Thoracic aorta (tissue), 2 donors: ENCODE data around the gene TMEM161A. TPM values are rescaled to one million over a fixed set of nuclear protein-coding genes. Genes with fewer than 3 reads are reported as not detected.
"Not testable (repeated sequence)": the region's sequence is repeated elsewhere in the genome, so short reads cannot be mapped to it uniquely, and the experiment has no call there.

Experiments
- ATAC-seq: fragments of 150-250 bp; one replicate; pipeline ENCODE4 v1.8.0; 2017; ENCODE audit warnings: low read depth; ENCODE audit not compliant: insufficient number of reproducible peaks, low FRiP score
- DNase-seq: peaks from one replicate; pipeline ENCODE4 v3.0.0-alpha.2; 2020; ENCODE audit warnings: low spot score
- H3K27ac ChIP-seq, 2 donors: fragments of 200-600 bp; sonication (generic); 1 replicate in 1 of 2; 2 replicates in 1 of 2; pipeline ENCODE4 v1.5.1; 2016; ENCODE audit warnings: mild to moderate bottlenecking in 2 of 2, moderate library complexity in 2 of 2
- H3K27me3 ChIP-seq: fragments of 200-600 bp; sonication (generic); replicated peaks from 2 replicates; pipeline ENCODE4 v1.6.0; 2016; ENCODE audit warnings: mild to moderate bottlenecking; ENCODE audit not compliant: insufficient read depth
- H3K36me3 ChIP-seq: fragments of 200-600 bp; sonication (generic); one replicate; pipeline ENCODE4 v1.5.1; 2016
- H3K4me1 ChIP-seq, 2 donors: fragments of 200-600 bp; sonication (generic); 1 replicate in 1 of 2; 2 replicates in 1 of 2; pipeline versions ENCODE4 v1.5.1 to v1.6.0; 2016; ENCODE audit warnings: low read depth in 2 of 2, mild to moderate bottlenecking in 1 of 2; ENCODE audit not compliant: control insufficient read depth in 1 of 2
- H3K4me3 ChIP-seq: fragments of 200-600 bp; sonication (generic); 2 replicates; pipeline ENCODE4 v1.5.1; 2016; ENCODE audit warnings: mild to moderate bottlenecking
- H3K9me3 ChIP-seq: fragments of 200-600 bp; sonication (generic); 2 replicates; pipeline ENCODE4 v1.5.1; 2016
- total RNA-seq, 2 donors: library from RNA; depleted of rRNA; stranded (reverse); fragments of >200 nt; gene quantifications; one replicate each; pipeline versions ENCODE4 v1.1.0 to v1.2.3, GENCODE V29; 2016
- TF ChIP-seq, protein P1 (sequence below): fragments of 200-600 bp; sonication (generic); IDR thresholded peaks from one replicate; pipeline ENCODE4 v1.5.1; 2019; ENCODE audit warnings: antibody characterized with exemption

The TMEM161A gene
- total RNA-seq, 2 donors from 2014 or later: 13.8 to 14.4 TPM

DNA sequence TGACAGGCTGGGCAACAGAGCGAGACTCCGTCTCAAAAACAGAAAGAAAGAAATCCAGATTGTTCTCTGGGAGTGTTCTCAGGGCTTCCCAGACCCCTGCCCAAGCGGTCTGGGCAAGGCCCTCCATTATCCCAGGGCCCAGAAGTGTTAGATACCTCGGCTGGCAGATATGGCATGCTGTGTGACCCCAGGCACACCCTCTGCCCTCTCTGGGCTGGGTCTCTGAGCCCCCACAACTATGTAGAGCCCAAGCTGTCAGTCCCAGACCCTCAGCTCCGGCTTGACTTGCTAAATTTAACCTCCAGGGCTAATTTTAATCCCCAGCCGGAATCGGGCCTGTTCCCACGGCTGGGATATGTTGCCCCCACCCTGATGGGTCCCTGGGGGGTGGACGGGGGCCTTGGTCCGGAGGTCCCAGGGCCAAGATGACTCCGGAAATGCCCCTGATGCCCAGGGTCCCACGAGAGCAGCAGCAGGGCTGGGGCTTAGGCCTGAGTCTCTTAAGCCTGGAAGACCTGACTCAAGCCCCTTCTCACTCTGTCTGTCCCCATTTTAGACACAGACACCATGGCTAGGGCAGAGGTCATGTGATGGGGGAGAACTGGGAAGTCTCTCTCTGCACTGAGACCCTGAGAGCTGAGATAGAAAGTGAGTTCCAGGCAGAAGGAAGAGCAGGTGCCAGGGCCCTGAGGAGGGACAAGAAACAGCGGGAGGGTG lies 14.5 kb upstream of the TMEM161A start:
- no peaks in the 10 kb centered on the region for H3K9me3 ChIP-seq
- H3K27me3 ChIP-seq: no peaks in the 10 kb centered on the region
- DNase-seq (no peak), ATAC-seq (no peak)
- no peak overlapping the region for H3K4me3 ChIP-seq
- no peak overlapping the region for H3K27ac ChIP-seq
- H3K36me3 ChIP-seq: peaks cover 4% of the 10 kb centered on the region
- TF ChIP-seq, protein P1, sequence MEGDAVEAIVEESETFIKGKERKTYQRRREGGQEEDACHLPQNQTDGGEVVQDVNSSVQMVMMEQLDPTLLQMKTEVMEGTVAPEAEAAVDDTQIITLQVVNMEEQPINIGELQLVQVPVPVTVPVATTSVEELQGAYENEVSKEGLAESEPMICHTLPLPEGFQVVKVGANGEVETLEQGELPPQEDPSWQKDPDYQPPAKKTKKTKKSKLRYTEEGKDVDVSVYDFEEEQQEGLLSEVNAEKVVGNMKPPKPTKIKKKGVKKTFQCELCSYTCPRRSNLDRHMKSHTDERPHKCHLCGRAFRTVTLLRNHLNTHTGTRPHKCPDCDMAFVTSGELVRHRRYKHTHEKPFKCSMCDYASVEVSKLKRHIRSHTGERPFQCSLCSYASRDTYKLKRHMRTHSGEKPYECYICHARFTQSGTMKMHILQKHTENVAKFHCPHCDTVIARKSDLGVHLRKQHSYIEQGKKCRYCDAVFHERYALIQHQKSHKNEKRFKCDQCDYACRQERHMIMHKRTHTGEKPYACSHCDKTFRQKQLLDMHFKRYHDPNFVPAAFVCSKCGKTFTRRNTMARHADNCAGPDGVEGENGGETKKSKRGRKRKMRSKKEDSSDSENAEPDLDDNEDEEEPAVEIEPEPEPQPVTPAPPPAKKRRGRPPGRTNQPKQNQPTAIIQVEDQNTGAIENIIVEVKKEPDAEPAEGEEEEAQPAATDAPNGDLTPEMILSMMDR: no peak
- no peaks in the 10 kb centered on the region for H3K4me1 ChIP-seq

DNA sequence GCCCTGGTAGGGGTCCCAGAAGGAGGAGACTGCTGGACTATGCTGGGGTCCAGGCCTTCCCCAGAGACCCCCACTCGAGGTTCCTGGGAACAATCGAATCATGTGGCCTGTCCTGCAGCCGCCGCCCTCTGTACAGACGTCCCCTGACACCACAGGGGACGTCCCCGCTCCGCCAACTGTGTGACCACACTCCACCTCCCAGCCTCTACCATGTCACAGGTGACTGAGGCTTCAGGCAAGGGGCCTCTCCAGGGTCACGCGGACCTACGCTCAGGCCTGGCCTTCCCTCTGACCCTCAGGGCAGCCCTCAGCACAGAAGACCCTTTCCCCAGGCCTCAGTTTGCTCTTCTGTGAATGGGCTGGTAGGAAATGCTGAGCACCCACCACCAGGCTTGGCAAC lies 13.1 kb upstream of the TMEM161A start:
- Histone ChIP-seq H3K4me1 (peaks cover 0 to under 1% of the 10 kb centered on the region in 2 donors), H3K36me3 (peaks cover 5% of the 10 kb centered on the region), H3K27ac (no peak overlapping the region), H3K27me3 (no peaks in the 10 kb centered on the region), H3K9me3 (no peaks in the 10 kb centered on the region), H3K4me3 (no peak overlapping the region)
- ATAC-seq (no peak), DNase-seq (no peak)
- TF ChIP-seq, protein P1: no peak

DNA sequence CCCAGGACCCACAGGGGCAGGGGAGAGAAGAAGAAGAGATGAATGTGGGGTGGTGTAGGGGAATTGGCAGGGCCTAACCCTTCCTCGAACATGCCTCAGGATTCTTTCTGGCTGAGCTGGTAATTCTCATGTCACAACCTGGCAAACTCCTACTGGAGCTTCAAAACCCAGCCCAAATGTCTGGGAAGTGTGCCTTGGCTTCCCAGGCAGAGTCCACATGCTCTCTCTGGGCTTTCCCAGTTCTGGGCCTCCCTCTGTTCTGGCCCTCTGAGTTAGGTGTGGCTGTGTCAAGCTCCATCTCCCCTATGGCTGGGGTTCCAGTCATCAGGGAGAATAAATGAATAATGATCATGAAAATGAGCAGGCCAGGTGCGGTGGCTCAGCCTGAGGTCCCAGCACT lies 11.2 kb upstream of the TMEM161A start:
- TF ChIP-seq, protein P1: no peak
- no peak overlapping the region for H3K27ac ChIP-seq
- no peak for ATAC-seq

DNA sequence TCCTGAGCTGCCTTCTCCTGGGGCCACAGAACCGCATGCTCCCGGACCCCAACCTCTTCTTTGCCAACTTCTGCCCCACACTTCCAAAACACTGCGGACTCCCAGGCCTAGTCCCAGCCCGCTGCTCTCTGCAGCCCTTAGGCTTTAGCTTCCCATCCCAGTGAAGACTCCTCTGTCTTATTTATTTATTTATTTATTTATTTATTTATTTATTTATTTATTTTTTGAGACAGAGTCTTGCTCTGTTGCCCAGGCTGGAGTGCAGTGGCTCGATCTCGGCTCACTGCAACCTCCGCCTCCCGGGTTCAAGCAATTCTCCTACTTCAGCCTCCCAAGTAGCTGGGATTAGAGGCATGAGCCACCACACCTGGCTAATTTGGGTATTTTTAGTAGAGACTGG lies 10.2 kb upstream of the TMEM161A start:
- not testable (repeated sequence) for H3K27ac ChIP-seq, H3K9me3 ChIP-seq, H3K36me3 ChIP-seq, H3K27me3 ChIP-seq, H3K4me3 ChIP-seq, ATAC-seq, DNase-seq
- H3K4me1 ChIP-seq: peaks cover 0 to 11% of the 10 kb centered on the region in 2 donors

More for the DNA sequence above, 11.2 kb upstream of the TMEM161A start:
- DNase-seq: no peak
- no peaks in the 10 kb centered on the region for H3K27me3 ChIP-seq
- H3K9me3 ChIP-seq: no peaks in the 10 kb centered on the region
- peaks cover 5% of the 10 kb centered on the region for H3K36me3 ChIP-seq
- H3K4me1 ChIP-seq: peaks cover 0 to 11% of the 10 kb centered on the region in 2 donors
- no peak overlapping the region for H3K4me3 ChIP-seq

DNA sequence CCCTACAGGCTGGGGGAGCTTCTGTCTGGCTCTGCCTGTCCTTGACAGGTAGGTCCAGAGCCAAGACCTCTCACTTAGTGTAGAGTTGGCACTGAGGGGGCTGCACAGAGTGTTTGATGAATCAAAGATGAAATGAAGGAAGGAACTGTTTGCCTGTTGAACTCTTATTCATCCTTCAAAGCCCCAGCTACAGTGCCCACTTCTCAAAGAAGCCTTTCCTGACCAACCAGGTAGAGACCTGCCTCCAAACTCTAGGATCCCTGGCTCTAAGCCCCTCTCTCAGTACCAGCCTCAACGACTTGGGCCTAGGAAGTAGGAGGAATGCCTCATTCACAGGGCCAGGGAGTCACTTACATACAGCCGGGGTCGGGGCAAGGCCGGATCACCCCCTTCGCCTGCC lies 9.1 kb upstream of the TMEM161A start:
- DNase-seq: no peak

More for the DNA sequence above, 9.1 kb upstream of the TMEM161A start:
- Histone ChIP-seq H3K27me3 (no peaks in the 10 kb centered on the region), H3K36me3 (peaks cover 5% of the 10 kb centered on the region), H3K27ac (no peak overlapping the region), H3K4me3 (no peak overlapping the region), H3K4me1 (peaks cover 0 to 11% of the 10 kb centered on the region in 2 donors), H3K9me3 (no peaks in the 10 kb centered on the region)
- no peak for ATAC-seq
- TF ChIP-seq, protein P1: no peak
